T-cell (primary cell): Measurements from ENCODE around the gene SH3RF2. TPM values are rescaled to one million over a fixed set of nuclear protein-coding genes. Genes with fewer than 3 reads are reported as not detected.
"Not testable (repeated sequence)": the region's sequence is repeated elsewhere in the genome, so short reads cannot be mapped to it uniquely, and the experiment has no call there.

Source experiments
- ATAC-seq, 4 experiments: fragments of 200-7000 bp in 3 of 4; fragments of 150-1000 bp in 1 of 4; cut with Tn5 transposase; replicated peaks in 1 of 4; 1 replicate in 3 of 4; 2 replicates in 1 of 4; pipeline ENCODE4 v1.10.0; 2021; ENCODE audit warnings: moderate library complexity in 3 of 4, mild to moderate bottlenecking in 2 of 4, moderate number of reproducible peaks in 1 of 4
- CTCF ChIA-PET, 2 donors: fragments of 300-600 bp; sonication (Branson Sonifier 250); formaldehyde crosslinking; loops; one replicate each; lab custom pipeline; 2022; ENCODE audit warnings: antibody characterized with exemption in 2 of 2; lab: Charles Lee
- POLR2A ChIA-PET, 2 donors: fragments of 300-600 bp; sonication (Branson Sonifier 250); formaldehyde crosslinking; loops; one replicate each; lab custom pipeline; 2022; ENCODE audit warnings: antibody characterized with exemption in 2 of 2; lab: Charles Lee
- DNase-seq, 35 experiments: peaks; one replicate each; pipeline versions ENCODE4 v3.0.0 to v3.0.0-alpha.2; 2013 to 2023
- H3K27ac ChIP-seq: one replicate; pipeline ENCODE4 v1.5.1; 2013; ENCODE audit warnings: low read length
- H3K27me3 ChIP-seq, 2 experiments: replicated peaks in 1 of 2; 1 replicate in 1 of 2; 2 replicates in 1 of 2; pipeline versions ENCODE4 v1.6.1 to v1.7.0; 2013; ENCODE audit warnings: low read length in 1 of 2, mixed read lengths in 1 of 2; ENCODE audit not compliant: control insufficient read depth in 2 of 2, insufficient read depth in 2 of 2; ENCODE audit errors: extremely low read depth in 1 of 2
- H3K36me3 ChIP-seq, 2 donors: 1 replicate in 1 of 2; 2 replicates in 1 of 2; pipeline versions ENCODE4 v1.6.1 to v1.7.0; 2013; ENCODE audit warnings: low read length in 1 of 2; ENCODE audit not compliant: control insufficient read depth in 2 of 2, insufficient read depth in 1 of 2; ENCODE audit errors: extremely low read depth in 1 of 2
- H3K4me1 ChIP-seq, 2 experiments: 1 replicate in 1 of 2; 2 replicates in 1 of 2; pipeline versions ENCODE4 v1.6.1 to v1.7.0; 2013; ENCODE audit warnings: low read length in 2 of 2, mixed read lengths in 1 of 2; ENCODE audit not compliant: insufficient read depth in 2 of 2, control insufficient read depth in 1 of 2; ENCODE audit errors: extremely low read depth in 1 of 2
- H3K4me3 ChIP-seq, 2 donors: 1 replicate in 1 of 2; 2 replicates in 1 of 2; pipeline versions ENCODE4 v1.5.1 to v1.7.0; 2013; ENCODE audit warnings: mild to moderate bottlenecking in 2 of 2, low read length in 1 of 2, moderate library complexity in 1 of 2; ENCODE audit not compliant: control insufficient read depth in 1 of 2; ENCODE audit errors: extremely low read depth in 1 of 2
- H3K9me3 ChIP-seq: 2 replicates; pipeline ENCODE4 v1.7.0; 2013
- H3K27ac Mint-ChIP-seq, 2 donors: one replicate each; pipeline ENCODE4 v1.8.0; 2020 to 2021; ENCODE audit warnings: mild to moderate bottlenecking in 2 of 2, mixed read lengths in 2 of 2
- H3K27me3 Mint-ChIP-seq, 2 donors: one replicate each; pipeline ENCODE4 v1.8.0; 2021 to 2022; ENCODE audit warnings: mixed read lengths in 2 of 2
- H3K36me3 Mint-ChIP-seq: one replicate; pipeline ENCODE4 v1.8.0; 2021; ENCODE audit warnings: mixed read lengths
- H3K4me1 Mint-ChIP-seq, 3 donors: one replicate each; pipeline ENCODE4 v1.8.0; 2020 to 2022; ENCODE audit warnings: mixed read lengths in 3 of 3, mild to moderate bottlenecking in 1 of 3
- H3K4me3 Mint-ChIP-seq, 3 donors: one replicate each; pipeline ENCODE4 v1.8.0; 2020 to 2022; ENCODE audit warnings: mild to moderate bottlenecking in 3 of 3, mixed read lengths in 3 of 3, moderate library complexity in 3 of 3
- H3K9me3 Mint-ChIP-seq, 3 donors: one replicate each; pipeline ENCODE4 v1.8.0; 2020 to 2022; ENCODE audit warnings: mixed read lengths in 3 of 3
- WGBS: methylation state at CpG from one replicate; pipeline ENCODE4 v1.1.5; 2013; ENCODE audit warnings: missing lambda C conversion rate; ENCODE audit not compliant: insufficient coverage; 5-methylcytosine and 5-hydroxymethylcytosine counted together
- total RNA-seq, 35 experiments: library from RNA in 6 of 35; stranded (reverse) in 6 of 35; fragments of 120-200 nt in 1 of 35; gene quantifications; one replicate each; pipeline versions ENCODE4 v1.2.1 to v1.2.4 and lab custom pipeline; 2013 to 2026

SH3RF2 gene
- total RNA-seq, 5 donors from 2014 or later (not counting 1 experiment from before 2014, with no cell fraction given), result 0.26 to 0.75 (median 0.37) TPM; not detected in 1

- Mint-ChIP-seq H3K9me3 (peaks cover 0 to 9% (median 3%) of the 10 kb centered on the region in 3 donors), H3K4me3 (no peak overlapping the region)
Observed at GRCh38 chr5:145988993-145989392, 52.6 kb downstream of the SH3RF2 start.

GRCh38 chr5:145989428-145989827 lies 53.0 kb downstream of the SH3RF2 start:
- no peaks in the 10 kb centered on the region for H3K4me1 ChIP-seq
- no peaks in the 10 kb centered on the region for H3K9me3 ChIP-seq
- no peaks in the 10 kb centered on the region for H3K36me3 Mint-ChIP-seq
- ATAC-seq, result no peak
- peaks cover 0 to 4% of the 10 kb centered on the region in 2 experiments for H3K27me3 ChIP-seq
- WGBS, result 100% methylated on average over 1 of the region's 2 CpGs
- no peak for DNase-seq
- peaks cover 0 to 12% of the 10 kb centered on the region in 2 donors for H3K27me3 Mint-ChIP-seq
- H3K4me3 Mint-ChIP-seq, result no peak overlapping the region
- ChIA-PET CTCF (interaction anchor here in 1 of 2 donors (0.5 kb wide), 1 partner anchor 250 kb away, joined by 5 read pairs; no protein-coding TSS in a partner anchor), POLR2A (no interaction called here)
- no peaks in the 10 kb centered on the region for H3K4me1 Mint-ChIP-seq
- H3K36me3 ChIP-seq, result no peaks in the 10 kb centered on the region
- no peak overlapping the region for H3K4me3 ChIP-seq
- peaks cover 0 to 13% (median 4%) of the 10 kb centered on the region in 3 donors for H3K9me3 Mint-ChIP-seq
- H3K27ac ChIP-seq, result no peak overlapping the region
- no peak overlapping the region for H3K27ac Mint-ChIP-seq

More at GRCh38 chr5:145988993-145989392, 52.6 kb downstream of the SH3RF2 start:
- no peak overlapping the region for H3K27ac ChIP-seq
- no peak for ATAC-seq
- H3K27ac Mint-ChIP-seq, result no peak overlapping the region
- peaks cover 0 to 4% of the 10 kb centered on the region in 2 experiments for H3K27me3 ChIP-seq
- H3K4me1 ChIP-seq, result no peaks in the 10 kb centered on the region
- no peaks in the 10 kb centered on the region for H3K36me3 Mint-ChIP-seq
- no peaks in the 10 kb centered on the region for H3K4me1 Mint-ChIP-seq
- H3K9me3 ChIP-seq, result no peaks in the 10 kb centered on the region
- DNase-seq, result no peak
- ChIA-PET CTCF (interaction anchor here in 1 of 2 donors (0.5 kb wide), 1 partner anchor 250 kb away, joined by 5 read pairs; no protein-coding TSS in a partner anchor), POLR2A (no interaction called here)
- H3K27me3 Mint-ChIP-seq, result peaks cover 0 to 12% of the 10 kb centered on the region in 2 donors
- no peaks in the 10 kb centered on the region for H3K36me3 ChIP-seq
- no peak overlapping the region for H3K4me3 ChIP-seq
- WGBS, result no CpG with 5 or more reads among the region's 2 CpGs

GRCh38 chr5:145990170-145990569 lies 53.8 kb downstream of the SH3RF2 start:
- no peak overlapping the region for H3K27ac ChIP-seq
- ATAC-seq (no peak), DNase-seq (no peak)
- no peak overlapping the region for H3K27ac Mint-ChIP-seq
- peaks cover 0 to 12% of the 10 kb centered on the region in 2 donors for H3K27me3 Mint-ChIP-seq
- no peaks in the 10 kb centered on the region for H3K36me3 Mint-ChIP-seq
- no peaks in the 10 kb centered on the region for H3K36me3 ChIP-seq
- peaks cover 0 to 13% (median 4%) of the 10 kb centered on the region in 3 donors for H3K9me3 Mint-ChIP-seq
- no peaks in the 10 kb centered on the region for H3K4me1 Mint-ChIP-seq
- H3K4me1 ChIP-seq, result no peaks in the 10 kb centered on the region
- ChIA-PET POLR2A (no interaction called here), CTCF (no interaction called here)
- H3K4me3 Mint-ChIP-seq, result no peak overlapping the region
- H3K27me3 ChIP-seq, result peaks cover 0 to 4% of the 10 kb centered on the region in 2 experiments
- no peaks in the 10 kb centered on the region for H3K9me3 ChIP-seq
- H3K4me3 ChIP-seq, result no peak overlapping the region
- 86% methylated on average over 1 of the region's 2 CpGs for WGBS

- WGBS, result no CpG with 5 or more reads among the region's 3 CpGs
- H3K27me3 ChIP-seq, result peaks cover 0 to 4% of the 10 kb centered on the region in 2 experiments
- H3K36me3 Mint-ChIP-seq, result no peaks in the 10 kb centered on the region
- ChIA-PET POLR2A (no interaction called here), CTCF (no interaction called here)
- H3K4me3 Mint-ChIP-seq, result no peak overlapping the region
- H3K4me1 Mint-ChIP-seq, result no peaks in the 10 kb centered on the region
- H3K36me3 ChIP-seq, result no peaks in the 10 kb centered on the region
- no peak for ATAC-seq
- H3K27ac Mint-ChIP-seq, result no peak overlapping the region
- peaks cover 0 to 12% of the 10 kb centered on the region in 2 donors for H3K27me3 Mint-ChIP-seq
- H3K4me1 ChIP-seq, result no peaks in the 10 kb centered on the region
- no peak overlapping the region for H3K4me3 ChIP-seq
- peaks cover 0 to 13% (median 4%) of the 10 kb centered on the region in 3 donors for H3K9me3 Mint-ChIP-seq
- no peaks in the 10 kb centered on the region for H3K9me3 ChIP-seq
- H3K27ac ChIP-seq, result no peak overlapping the region
- DNase-seq, result no peak
Observed at GRCh38 chr5:145991044-145991575, 54.7 kb downstream of the SH3RF2 start.

GRCh38 chr5:145993538-145993937 lies 57.2 kb downstream of the SH3RF2 start:
- H3K36me3 ChIP-seq, CTCF ChIA-PET, H3K9me3 ChIP-seq, H3K27ac ChIP-seq, ATAC-seq, H3K4me1 ChIP-seq, H3K4me1 Mint-ChIP-seq, H3K27ac Mint-ChIP-seq, H3K4me3 Mint-ChIP-seq, POLR2A ChIA-PET, H3K36me3 Mint-ChIP-seq, DNase-seq, H3K27me3 ChIP-seq, H3K4me3 ChIP-seq: not testable (repeated sequence)
- 83% methylated on average over 4 of the region's 4 CpGs for WGBS
- peaks cover 0 to 13% (median 4%) of the 10 kb centered on the region in 3 donors for H3K9me3 Mint-ChIP-seq
- H3K27me3 Mint-ChIP-seq, result peaks cover 0 to 11% of the 10 kb centered on the region in 2 donors

- DNase-seq (no peak), ATAC-seq (no peak)
- peaks cover 0 to 13% (median 4%) of the 10 kb centered on the region in 3 donors for H3K9me3 Mint-ChIP-seq
- CTCF ChIA-PET, result no interaction called here
- 51% methylated on average over 4 of the region's 6 CpGs for WGBS
- no peak overlapping the region for H3K27ac Mint-ChIP-seq
- Histone ChIP-seq H3K9me3 (no peaks in the 10 kb centered on the region), H3K4me1 (no peaks in the 10 kb centered on the region), H3K36me3 (no peaks in the 10 kb centered on the region), H3K27me3 (no peaks in the 10 kb centered on the region), H3K27ac (no peak overlapping the region), H3K4me3 (no peak overlapping the region)
- peaks cover 0 to 6% of the 10 kb centered on the region in 2 donors for H3K27me3 Mint-ChIP-seq
- H3K4me1 Mint-ChIP-seq, result no peaks in the 10 kb centered on the region
- no peaks in the 10 kb centered on the region for H3K36me3 Mint-ChIP-seq
- no peak overlapping the region for H3K4me3 Mint-ChIP-seq
- POLR2A ChIA-PET, result no interaction called here
Observed at GRCh38 chr5:145996135-145996534, 59.8 kb downstream of the SH3RF2 start.
